ENCODE data around the gene C1orf174.

The C1orf174 gene

GRCh38 chr1:3856923-3857790, 42.9 kb downstream of the C1orf174 start, which contains the start of the genes CEP104 and DFFB:
Gene CEP104, minus strand, starts transcription at chr1:3857211. Its CDS starts 4,804 bp downstream, at chr1:3852407.
Gene DFFB, plus strand, starts transcription at chr1:3857476. Its CDS starts 128 bp downstream, at chr1:3857604.
- Mint-ChIP-seq H3K36me3 (no peaks in the 10 kb centered on the region), H3K9me3 (no peaks in the 10 kb centered on the region), H3K27me3 (no peaks in the 10 kb centered on the region), H3K4me1 (peaks cover 47% of the 10 kb centered on the region), H3K27ac (peak within 1 kb of the TSS; percentile 87), H3K4me3 (peak within 1 kb of the TSS; percentile 96)
- peak; percentile 99 for ATAC-seq

- Mint-ChIP-seq H3K36me3 (peaks cover 17% of the 10 kb centered on the region), H3K9me3 (no peaks in the 10 kb centered on the region), H3K27me3 (no peaks in the 10 kb centered on the region), H3K4me3 (no peak overlapping the region), H3K4me1 (peaks cover 26% of the 10 kb centered on the region), H3K27ac (no peak overlapping the region)
- ATAC-seq, result no peak
Observed at GRCh38 chr1:3852711-3853485, 47.2 kb downstream of the C1orf174 start.

- H3K27ac Mint-ChIP-seq, result no peak overlapping the region
- peaks cover 25% of the 10 kb centered on the region for H3K36me3 Mint-ChIP-seq
- ATAC-seq, result no peak
- H3K4me1 Mint-ChIP-seq, result peaks cover 21% of the 10 kb centered on the region
- H3K4me3 Mint-ChIP-seq, result no peak overlapping the region
- H3K9me3 Mint-ChIP-seq, result no peaks in the 10 kb centered on the region
- no peaks in the 10 kb centered on the region for H3K27me3 Mint-ChIP-seq
Observed at GRCh38 chr1:3852091-3852490, 48.0 kb downstream of the C1orf174 start.

GRCh38 chr1:3851292-3851691, 48.8 kb downstream of the C1orf174 start:
- Mint-ChIP-seq H3K36me3 (peaks cover 33% of the 10 kb centered on the region), H3K27me3 (no peaks in the 10 kb centered on the region), H3K9me3 (no peaks in the 10 kb centered on the region), H3K4me1 (peaks cover 19% of the 10 kb centered on the region), H3K4me3 (no peak overlapping the region), H3K27ac (no peak overlapping the region)
- ATAC-seq, result no peak

- ATAC-seq, result no peak
- Mint-ChIP-seq H3K4me1 (peaks cover 15% of the 10 kb centered on the region), H3K9me3 (no peaks in the 10 kb centered on the region), H3K4me3 (no peak overlapping the region), H3K36me3 (peaks cover 33% of the 10 kb centered on the region), H3K27ac (no peak overlapping the region), H3K27me3 (no peaks in the 10 kb centered on the region)
Observed at GRCh38 chr1:3850857-3851256, 49.2 kb downstream of the C1orf174 start.

GRCh38 chr1:3847081-3847480, 53.0 kb downstream of the C1orf174 start:
- Mint-ChIP-seq H3K4me3 (no peak overlapping the region), H3K36me3 (peaks cover 49% of the 10 kb centered on the region), H3K27me3 (no peaks in the 10 kb centered on the region), H3K9me3 (no peaks in the 10 kb centered on the region), H3K4me1 (no peaks in the 10 kb centered on the region), H3K27ac (no peak overlapping the region)
- ATAC-seq, result no peak

GRCh38 chr1:3846541-3846940, 53.5 kb downstream of the C1orf174 start:
- H3K4me1 Mint-ChIP-seq, result no peaks in the 10 kb centered on the region
- no peak for ATAC-seq
- H3K27me3 Mint-ChIP-seq, result no peaks in the 10 kb centered on the region
- no peak overlapping the region for H3K4me3 Mint-ChIP-seq
- H3K9me3 Mint-ChIP-seq, result no peaks in the 10 kb centered on the region
- H3K27ac Mint-ChIP-seq, result no peak overlapping the region
- peaks cover 54% of the 10 kb centered on the region for H3K36me3 Mint-ChIP-seq

GRCh38 chr1:3842912-3843311, 57.2 kb downstream of the C1orf174 start:
- H3K4me3 Mint-ChIP-seq, result no peak overlapping the region
- no peak for ATAC-seq
- no peaks in the 10 kb centered on the region for H3K4me1 Mint-ChIP-seq
- peak overlapping the region; percentile 19 for H3K27ac Mint-ChIP-seq
- no peaks in the 10 kb centered on the region for H3K27me3 Mint-ChIP-seq
- peaks cover 70% of the 10 kb centered on the region for H3K36me3 Mint-ChIP-seq
- no peaks in the 10 kb centered on the region for H3K9me3 Mint-ChIP-seq

GRCh38 chr1:3841491-3841890, 58.6 kb downstream of the C1orf174 start:
- H3K27me3 Mint-ChIP-seq, result no peaks in the 10 kb centered on the region
- H3K9me3 Mint-ChIP-seq, result peaks cover 3% of the 10 kb centered on the region
- no peak for ATAC-seq
- H3K36me3 Mint-ChIP-seq, result peaks cover 70% of the 10 kb centered on the region
- H3K4me3 Mint-ChIP-seq, result no peak overlapping the region
- H3K27ac Mint-ChIP-seq, result no peak overlapping the region
- H3K4me1 Mint-ChIP-seq, result no peaks in the 10 kb centered on the region

All from stimulated activated memory B cell treated with anti-CD40 and anti-IgM and Interleukin-4, amounts not matched to agents 10 μg/mL and 1 μg/mL and 100 μg/mL, for 72 hours (primary cell).